Epithelial cell of prostate (primary cell): ENCODE measurements around the gene SAC3D1.
A peak's percentile ranks its signal among the peaks of the same experiment; 100 is the strongest.

ENCODE experiments used
- DNase-seq: peaks from one replicate; pipeline ENCODE4 v3.0.0-alpha.2; 2011; ENCODE audit warnings: low read depth, low spot score
- H3K27ac ChIP-seq: fragments of 450-650 bp; 2 replicates; pipeline ENCODE4 v1.5.1; 2017; ENCODE audit warnings: mild to moderate bottlenecking

SAC3D1 gene

DNA sequence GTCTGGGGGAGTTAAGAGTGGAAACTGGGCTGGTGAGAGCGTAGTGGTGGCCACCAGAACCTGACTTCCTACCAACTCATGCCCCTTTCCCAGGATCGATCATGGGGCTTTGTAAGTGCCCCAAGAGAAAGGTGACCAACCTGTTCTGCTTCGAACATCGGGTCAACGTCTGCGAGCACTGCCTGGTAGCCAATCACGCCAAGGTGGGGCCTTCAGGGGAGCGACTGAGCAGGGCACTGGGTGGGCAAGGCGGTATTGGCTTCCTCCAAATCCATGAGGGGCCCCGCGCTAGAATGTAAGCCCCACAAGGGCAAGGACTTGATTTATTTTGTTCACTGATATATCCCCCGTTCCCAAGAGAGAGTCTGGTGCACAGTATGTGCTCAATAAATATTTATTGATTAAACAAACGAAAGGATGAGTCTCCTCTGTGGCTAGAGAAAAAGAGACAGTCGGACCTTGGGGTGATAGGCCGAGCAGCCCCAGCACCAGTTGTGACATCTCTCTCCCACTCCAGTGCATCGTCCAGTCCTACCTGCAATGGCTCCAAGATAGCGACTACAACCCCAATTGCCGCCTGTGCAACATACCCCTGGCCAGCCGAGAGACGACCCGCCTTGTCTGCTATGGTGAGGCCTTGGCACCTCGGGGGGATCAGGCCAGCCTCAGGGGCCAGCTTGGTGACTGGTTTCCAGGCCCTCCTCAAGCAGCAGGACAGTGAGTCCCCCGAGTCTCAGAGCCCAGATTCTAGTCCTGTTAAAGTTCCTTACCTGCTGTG is 43.8 kb downstream of the SAC3D1 start:
- H3K27ac ChIP-seq: peak overlapping the region; percentile 71
- DNase-seq: no peak

DNA sequence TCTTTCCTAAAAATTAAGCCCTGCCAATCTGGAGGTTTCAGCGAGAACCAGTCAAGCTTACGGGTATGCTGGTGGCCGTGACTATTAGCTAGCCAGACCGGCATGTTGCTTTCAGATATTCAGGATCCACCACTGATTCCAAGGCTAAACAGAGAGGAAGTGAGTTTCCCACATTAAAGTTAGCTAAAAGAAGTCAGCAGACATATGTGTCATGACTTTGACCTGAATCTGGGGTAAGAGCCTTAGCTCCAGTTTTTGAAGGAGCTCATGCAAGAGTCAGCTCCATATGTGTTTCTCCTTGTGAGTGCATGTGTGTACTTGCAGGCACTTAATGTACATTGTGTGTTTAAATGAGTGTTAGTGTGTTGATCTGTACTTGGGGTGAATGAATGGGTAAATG is 44.4 kb downstream of the SAC3D1 start:
- no peak overlapping the region for H3K27ac ChIP-seq
- no peak for DNase-seq

- H3K27ac ChIP-seq: no peak overlapping the region
- DNase-seq: no peak
These were observed 45.8 kb downstream of the SAC3D1 start for GRCh38 chr11:65086809-65087208.

GRCh38 chr11:65087216-65087615 is 46.2 kb downstream of the SAC3D1 start:
- DNase-seq: no peak
- H3K27ac ChIP-seq: no peak overlapping the region

DNA sequence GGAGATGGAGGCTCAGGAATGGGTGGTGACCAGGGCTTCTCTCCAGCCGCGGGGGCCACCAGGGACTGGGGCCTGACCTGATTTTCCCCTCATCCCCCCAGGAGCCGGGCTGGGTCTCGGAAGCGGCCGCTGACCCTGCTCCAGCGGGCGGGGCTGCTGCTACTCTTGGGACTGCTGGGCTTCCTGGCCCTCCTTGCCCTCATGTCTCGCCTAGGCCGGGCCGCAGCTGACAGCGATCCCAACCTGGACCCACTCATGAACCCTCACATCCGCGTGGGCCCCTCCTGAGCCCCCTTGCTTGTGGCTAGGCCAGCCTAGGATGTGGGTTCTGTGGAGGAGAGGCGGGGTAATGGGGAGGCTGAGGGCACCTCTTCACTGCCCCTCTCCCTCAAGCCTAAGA is 46.8 kb downstream of the SAC3D1 start:
- H3K27ac ChIP-seq: no peak overlapping the region
- no peak for DNase-seq

DNA sequence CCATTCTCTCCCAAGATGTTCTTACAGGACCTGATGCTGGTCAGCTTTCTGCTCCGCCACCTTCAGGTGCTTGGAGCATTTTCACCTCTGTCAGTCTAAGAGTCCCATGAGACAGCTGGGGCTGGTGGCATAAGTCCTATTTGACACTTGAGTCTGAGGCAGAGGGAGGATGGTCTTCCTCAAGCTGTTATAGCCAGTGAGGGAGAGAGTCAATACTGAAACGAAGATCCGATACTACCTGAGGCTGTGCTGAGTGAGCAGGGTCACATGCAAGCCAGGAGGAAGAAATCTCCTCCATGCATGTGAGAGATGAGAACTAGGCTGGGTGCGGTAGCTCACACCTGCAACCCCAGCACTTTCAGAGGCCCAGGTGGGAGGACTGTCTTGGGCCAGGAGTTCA is 48.6 kb downstream of the SAC3D1 start:
- no peak overlapping the region for H3K27ac ChIP-seq
- no peak for DNase-seq

GRCh38 chr11:65090628-65091027 is 49.6 kb downstream of the SAC3D1 start:
- DNase-seq: no peak
- no peak overlapping the region for H3K27ac ChIP-seq
